Measurements from ENCODE around the gene UHRF2.
"Not testable (repeated sequence)": the region's sequence is repeated elsewhere in the genome, so short reads cannot be mapped to it uniquely, and the experiment has no call there.

Gene UHRF2

DNA sequence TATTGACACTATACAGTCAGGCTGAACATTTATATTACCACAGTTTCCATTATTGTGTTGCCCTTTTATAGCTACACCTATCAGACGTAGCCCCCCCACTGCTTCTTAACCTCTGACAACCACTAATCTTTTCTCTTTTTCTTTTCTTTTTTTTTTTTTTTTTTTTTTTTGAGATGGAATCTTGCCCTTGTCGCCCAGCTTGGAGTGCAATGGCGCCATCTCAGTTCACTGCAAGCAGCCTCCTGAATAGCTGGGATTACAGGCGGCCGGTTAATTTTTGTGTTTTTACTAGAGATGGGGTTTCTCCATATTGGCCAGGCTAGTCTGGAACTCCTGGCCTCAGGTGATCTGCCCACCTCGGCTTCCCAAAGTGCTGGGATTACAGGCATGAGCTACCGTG lies 75.4 kb downstream of the UHRF2 start:
- no peak for DNase-seq (ENCODE audit: low read depth in 2 of 2)

GRCh38 chr9:6489099-6489498 lies 76.1 kb downstream of the UHRF2 start:
- no peak for DNase-seq (ENCODE audit: low read depth in 2 of 2)

DNA sequence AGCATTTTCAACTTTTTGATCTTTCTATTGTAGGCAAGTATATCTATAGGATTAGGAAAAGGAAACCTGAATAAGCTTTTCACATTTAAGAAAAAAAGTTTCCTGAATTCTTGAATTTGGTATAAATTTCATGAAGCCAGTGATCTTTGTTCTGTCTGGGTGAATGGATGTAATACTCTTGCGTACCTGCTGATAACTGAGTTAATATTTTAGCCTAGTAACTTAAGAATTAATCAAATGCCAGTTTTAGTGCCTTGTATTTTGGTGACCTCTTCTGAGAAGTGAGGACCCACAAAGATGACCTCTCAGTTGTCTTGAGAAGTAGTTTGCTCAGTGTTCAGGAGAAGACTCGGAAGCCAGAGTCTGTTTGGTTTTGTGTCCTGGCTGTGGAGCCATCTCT lies 77.9 kb downstream of the UHRF2 start:
- no peak for DNase-seq (ENCODE audit: low read depth in 2 of 2)

GRCh38 chr9:6495466-6495865 lies 82.5 kb downstream of the UHRF2 start:
- no peak for DNase-seq (ENCODE audit: low read depth in 2 of 2)

DNA sequence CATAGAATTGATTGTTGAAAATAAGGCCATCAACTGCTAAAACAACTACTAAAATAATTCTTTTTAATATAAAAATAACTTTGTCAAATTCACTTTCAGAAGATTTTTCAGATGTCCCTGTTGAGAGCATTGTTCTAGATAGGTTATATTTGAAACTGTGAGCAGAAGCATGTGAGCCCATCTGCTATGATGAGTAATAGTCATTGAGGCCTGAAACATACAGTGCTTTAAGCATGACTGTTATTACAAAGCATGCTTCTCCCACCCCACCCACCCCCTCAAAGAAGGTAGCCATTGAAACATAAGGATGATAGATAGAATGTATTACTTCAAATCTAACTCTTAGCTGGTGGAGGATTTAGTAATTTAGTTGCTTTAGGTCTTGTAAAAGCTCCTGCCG lies 86.0 kb downstream of the UHRF2 start:
- DNase-seq (ENCODE audit: low read depth in 2 of 2): no peak

DNA sequence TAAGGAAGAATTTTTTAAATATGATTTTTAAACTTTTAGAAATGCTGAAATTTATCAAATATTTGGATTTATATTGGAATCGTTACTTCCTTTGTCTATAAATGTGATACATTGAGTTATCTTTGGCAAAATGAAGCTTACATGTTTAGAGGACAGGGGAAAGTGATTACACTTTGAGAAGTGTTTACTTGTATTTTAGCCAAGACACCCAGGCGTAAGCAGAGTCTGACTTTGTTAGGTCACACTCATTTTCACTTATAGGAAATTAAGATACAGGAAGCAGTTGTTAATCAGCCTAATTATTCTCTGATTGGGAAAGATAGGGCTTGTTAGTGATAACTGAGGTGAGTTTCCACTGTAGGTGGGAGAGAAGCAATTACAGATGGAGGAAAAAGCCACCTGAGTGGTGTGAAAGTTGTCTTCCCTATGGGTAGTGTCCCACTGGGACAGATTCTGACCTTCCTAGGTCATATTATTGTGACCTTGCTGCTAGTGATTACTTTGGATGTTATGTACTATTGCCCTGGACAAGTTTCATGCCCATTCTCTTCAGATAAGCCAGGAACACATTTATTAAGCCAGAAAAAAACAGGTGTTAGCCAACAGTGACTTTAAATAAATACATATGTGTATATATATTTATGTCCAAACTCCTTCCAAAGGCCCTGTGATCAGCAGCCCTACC lies 88.7 kb downstream of the UHRF2 start:
- no peak for DNase-seq (ENCODE audit: low read depth in 2 of 2)

GRCh38 chr9:6502399-6502798 lies 89.4 kb downstream of the UHRF2 start:
- DNase-seq (ENCODE audit: low read depth in 2 of 2): no peak

- no peak for DNase-seq (ENCODE audit: low read depth in 2 of 2)
Measured at GRCh38 chr9:6506571-6506970, 93.6 kb downstream of the UHRF2 start.

DNA sequence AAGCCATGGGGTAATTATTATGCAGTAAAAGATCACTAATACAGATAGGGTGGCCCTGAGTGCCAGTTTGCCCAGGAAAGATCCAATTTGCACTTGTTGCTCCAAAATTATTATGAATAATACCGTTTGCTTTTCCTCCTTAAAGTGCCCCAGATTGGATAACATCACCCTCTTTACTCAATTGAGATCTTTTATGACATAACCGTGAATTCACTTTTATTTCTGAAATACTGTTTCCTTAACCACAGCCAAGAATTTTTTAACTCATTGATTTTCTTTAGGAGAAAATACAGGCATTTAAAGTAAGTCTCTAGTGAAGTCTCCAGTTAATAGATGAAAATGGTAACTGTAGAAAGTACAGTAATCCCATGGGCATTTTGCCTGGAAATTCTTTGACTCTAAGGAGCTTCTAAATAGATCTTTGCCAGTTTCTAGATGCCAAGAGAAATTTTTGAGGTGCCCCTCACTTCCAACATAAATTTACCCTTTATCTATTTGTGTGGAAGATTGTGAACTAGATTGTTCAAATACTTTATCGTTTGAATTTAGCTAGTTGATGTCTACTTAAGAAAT lies 99.2 kb downstream of the UHRF2 start:
- DNase-seq (ENCODE audit: low read depth in 2 of 2): no peak

GRCh38 chr9:6522263-6522662 lies 109.3 kb downstream of the UHRF2 start:
- DNase-seq (ENCODE audit: low read depth in 2 of 2): no peak

DNA sequence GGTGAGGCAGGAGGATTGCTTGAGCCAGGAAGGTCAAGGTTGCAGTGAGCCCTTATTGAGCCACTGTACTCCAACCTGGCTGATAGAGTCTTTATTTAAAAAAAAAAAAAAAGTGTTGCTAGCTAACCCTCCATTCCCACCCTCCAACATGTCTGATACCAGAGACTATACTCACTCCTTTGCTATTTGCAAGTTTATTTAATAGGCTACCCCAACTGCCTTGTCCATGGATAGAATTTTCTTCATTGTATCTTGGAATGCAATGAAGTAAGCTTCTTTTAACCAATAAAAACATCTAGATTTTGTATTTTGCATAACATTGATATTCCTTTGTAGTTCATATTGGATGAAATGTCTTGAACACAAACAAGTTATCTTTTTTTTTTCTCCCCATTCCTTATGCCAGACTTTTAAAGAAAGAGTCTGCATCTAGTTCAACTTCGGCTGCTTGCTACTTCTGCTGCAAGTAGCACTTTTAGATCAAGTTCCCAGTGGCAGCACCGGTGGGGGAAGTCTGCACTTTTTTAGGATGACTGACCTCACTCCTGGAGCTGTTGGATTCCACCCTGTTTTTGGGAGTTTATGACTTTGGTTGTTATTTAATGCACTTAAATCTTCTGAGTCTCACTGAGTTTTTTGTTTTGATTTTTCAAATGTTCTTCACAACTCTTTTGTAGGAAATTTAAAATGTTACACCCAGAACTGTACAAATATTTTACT lies 112.5 kb downstream of the UHRF2 start:
- no peak for DNase-seq (ENCODE audit: low read depth in 2 of 2)

GRCh38 chr9:6535594-6535993 lies 122.6 kb downstream of the UHRF2 start:
- DNase-seq (ENCODE audit: low read depth in 2 of 2): no peak

- DNase-seq (ENCODE audit: low read depth in 2 of 2): no peak
Measured at GRCh38 chr9:6538666-6539071, 125.7 kb downstream of the UHRF2 start.

- not testable (repeated sequence) for DNase-seq (ENCODE audit: low read depth in 2 of 2)
Measured at GRCh38 chr9:6542617-6543016, 129.6 kb downstream of the UHRF2 start.

GRCh38 chr9:6543204-6543603 lies 130.2 kb downstream of the UHRF2 start:
- DNase-seq (ENCODE audit: low read depth in 2 of 2): no peak

GRCh38 chr9:6545017-6545691 lies 132.2 kb downstream of the UHRF2 start:
- no peak for DNase-seq (ENCODE audit: low read depth in 2 of 2)

DNA sequence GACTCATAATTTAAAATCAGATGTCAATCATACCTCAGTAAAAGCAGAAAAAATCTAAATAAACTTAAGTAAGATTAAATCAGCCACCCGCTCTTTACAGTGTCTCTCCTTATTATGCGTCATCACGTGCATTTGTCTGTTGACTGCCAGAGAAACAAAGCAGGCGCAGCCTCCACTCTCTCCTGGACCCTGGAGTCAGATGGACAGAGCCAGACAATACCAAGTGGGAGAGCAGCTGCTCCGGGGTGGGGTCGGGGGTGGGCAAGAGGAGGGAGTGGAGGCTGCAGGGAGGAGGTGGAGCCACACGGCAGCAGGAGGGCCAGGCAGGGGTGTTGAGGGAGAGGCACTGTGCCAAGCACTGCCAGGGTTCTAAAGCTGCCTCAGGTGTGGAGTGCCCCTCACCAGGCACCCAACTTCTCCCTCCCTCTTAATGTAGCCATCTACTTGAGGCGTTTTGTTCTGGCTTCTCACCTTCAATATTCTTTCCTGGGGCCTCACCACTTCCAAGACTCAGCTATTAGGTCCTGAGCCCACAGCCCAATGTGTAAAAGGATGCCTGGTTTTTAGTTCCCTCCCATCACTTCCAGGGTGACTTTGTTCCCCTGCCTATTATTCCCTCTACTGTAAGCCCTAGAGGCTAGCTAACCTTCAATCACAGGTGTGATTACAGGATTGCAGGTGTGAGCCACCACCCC lies 136.3 kb downstream of the UHRF2 start:
- DNase-seq (ENCODE audit: low read depth in 2 of 2): no peak

DNA sequence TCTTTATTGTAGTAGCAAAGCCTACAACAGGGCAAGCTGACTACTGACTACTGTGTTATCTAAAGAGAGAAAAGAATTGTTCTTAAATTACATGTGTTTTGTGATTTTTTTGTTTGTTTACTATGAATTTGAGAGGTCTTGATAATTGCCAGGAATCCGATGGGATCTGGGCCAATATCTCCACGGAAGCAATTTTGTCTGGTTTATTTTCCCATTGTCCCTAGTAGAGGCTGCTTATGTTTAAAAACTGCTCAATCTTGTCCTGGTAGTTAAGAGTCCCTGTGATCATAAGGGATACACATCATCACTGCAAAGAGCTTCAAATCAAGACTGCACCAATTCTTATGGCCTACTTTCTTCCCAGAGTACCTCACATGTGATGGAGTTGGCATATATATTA lies 138.1 kb downstream of the UHRF2 start:
- no peak for DNase-seq (ENCODE audit: low read depth in 2 of 2)

DNA sequence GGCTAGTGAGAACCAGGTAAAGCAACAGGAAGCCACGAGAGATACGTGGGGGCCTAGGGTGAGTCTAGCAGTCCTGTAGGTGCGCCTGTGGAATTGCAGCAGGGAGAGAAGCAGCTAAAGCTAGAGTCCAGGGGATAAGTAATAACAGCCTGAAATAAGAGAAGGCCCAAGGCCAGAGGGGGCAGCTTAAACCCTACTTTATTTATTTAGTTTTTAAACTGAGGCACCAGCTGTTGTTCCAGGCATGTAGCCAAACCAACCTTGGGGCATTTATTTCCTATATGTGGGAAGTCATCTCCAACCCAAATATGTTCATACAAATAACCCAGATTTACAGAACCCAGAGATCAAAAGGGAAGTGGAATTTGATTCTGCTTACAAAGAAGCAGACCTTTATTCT lies 139.0 kb downstream of the UHRF2 start:
- no peak for DNase-seq (ENCODE audit: low read depth in 2 of 2)

DNA sequence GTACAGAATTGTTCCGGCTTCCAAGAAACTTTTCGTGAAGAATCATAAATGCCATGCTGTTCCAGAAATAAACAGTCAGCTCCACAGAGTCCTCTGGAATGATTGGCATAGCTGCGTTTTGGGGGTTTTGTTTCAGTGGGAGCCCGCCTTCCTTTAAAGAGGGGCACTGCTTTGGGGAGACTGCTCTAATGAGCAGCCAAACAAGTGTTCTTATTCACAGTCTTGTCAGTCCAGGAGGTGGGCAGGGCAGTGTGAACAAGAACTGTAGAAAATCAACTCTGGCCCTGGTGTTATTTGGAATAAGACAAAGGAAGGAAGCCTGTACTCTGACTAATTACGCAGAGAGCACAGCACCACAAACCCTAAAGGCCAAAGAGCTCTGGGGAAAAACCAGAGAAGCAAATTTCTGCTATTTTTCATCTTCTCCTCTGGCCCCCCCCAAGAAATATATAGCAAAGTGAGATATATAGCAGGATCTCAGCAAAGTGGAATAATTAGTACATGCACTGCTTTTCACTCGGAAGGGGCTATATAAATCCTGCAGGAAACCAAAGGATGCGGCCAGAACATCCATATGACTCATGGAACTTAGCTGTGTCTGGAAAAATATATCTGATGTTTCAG lies 139.6 kb downstream of the UHRF2 start:
- no peak for DNase-seq (ENCODE audit: low read depth in 2 of 2)

GRCh38 chr9:6553866-6554265 lies 140.9 kb downstream of the UHRF2 start:
- DNase-seq (ENCODE audit: low read depth in 2 of 2): no peak

Data from stimulated activated CD8-positive, alpha-beta memory T cell treated with anti-CD3 and anti-CD28 coated beads, Interleukin-7, amount 100 ng/mL, for 4 hours (primary cell).